HepG2 (cell line): ENCODE measurements around the gene TPPP2. TPM values are rescaled to one million over a fixed set of nuclear protein-coding genes. Genes with fewer than 3 reads are reported as not detected.

Experiments used
- ASH2L ChIP-seq: fragments of 300-600, 200-600 bp; sonication (generic); IDR thresholded peaks from 2 replicates; pipeline ENCODE4 v1.7.0; 2017; ENCODE audit warnings: low read depth, mild to moderate bottlenecking, moderate library complexity, mixed read lengths, low read length; ENCODE audit not compliant: insufficient read length
- ELF4 ChIP-seq: sonication (generic); formaldehyde crosslinking; IDR thresholded peaks from 2 replicates; pipeline ENCODE4 v1.5.0; 2020; ENCODE audit warnings: missing genetic modification reagents, mild to moderate bottlenecking, moderate library complexity, borderline replicate concordance
- EP300 ChIP-seq, 3 experiments: sonication (generic) in 1 of 3; formaldehyde crosslinking in 1 of 3; IDR thresholded peaks; 2 replicates each; pipeline versions ENCODE4 v1.5.1 to v1.6.1; 2011 to 2020; ENCODE audit warnings: low read depth in 2 of 3, low read length in 2 of 3, borderline replicate concordance in 1 of 3, improper control_type of control experiment in 1 of 3, mild to moderate bottlenecking in 1 of 3, missing genetic modification reagents in 1 of 3, moderate library complexity in 1 of 3
- ERF ChIP-seq: IDR thresholded peaks from 2 replicates; pipeline ENCODE4 v1.6.1; 2018; ENCODE audit warnings: missing biosample characterization, missing genetic modification reagents
- FOSL2 ChIP-seq: sonication (generic); formaldehyde crosslinking; IDR thresholded peaks from 2 replicates; pipeline ENCODE4 v1.4.0; 2020; ENCODE audit warnings: missing genetic modification reagents
- HOXD1 ChIP-seq: sonication (generic); formaldehyde crosslinking; IDR thresholded peaks from 2 replicates; pipeline ENCODE4 v1.5.0; 2020; ENCODE audit warnings: missing genetic modification reagents
- KAT2B ChIP-seq: fragments of 150-350 bp; IDR thresholded peaks from 2 replicates; pipeline ENCODE4 v1.6.1; 2014; ENCODE audit warnings: low read depth, low read length, borderline replicate concordance
- KAT8 ChIP-seq: IDR thresholded peaks from 2 replicates; pipeline ENCODE4 v1.6.1; 2016; ENCODE audit warnings: missing genetic modification reagents, missing compliant biosample characterization
- MAZ ChIP-seq, 2 experiments: sonication (generic) in 1 of 2; formaldehyde crosslinking in 1 of 2; IDR thresholded peaks; 2 replicates each; pipeline versions ENCODE4 v1.5.0 to v1.6.1; 2012 to 2020; ENCODE audit warnings: low read depth in 2 of 2, mild to moderate bottlenecking in 2 of 2, borderline replicate concordance in 1 of 2, improper control_type of control experiment in 1 of 2, low read length in 1 of 2, missing genetic modification reagents in 1 of 2, moderate library complexity in 1 of 2
- MED1 ChIP-seq: sonication (generic); formaldehyde crosslinking; IDR thresholded peaks from 2 replicates; pipeline ENCODE4 v1.4.0; 2020; ENCODE audit warnings: missing genetic modification reagents
- MIER3 ChIP-seq: IDR thresholded peaks from 2 replicates; pipeline ENCODE4 v1.6.1; 2016; ENCODE audit warnings: missing compliant biosample characterization, borderline replicate concordance
- NCOA2 ChIP-seq: sonication (generic); formaldehyde crosslinking; IDR thresholded peaks from 2 replicates; pipeline ENCODE4 v1.8.0; 2022; ENCODE audit warnings: inconsistent platforms
- NFKBIZ ChIP-seq: IDR thresholded peaks from 2 replicates; pipeline ENCODE4 v1.6.1; 2018; ENCODE audit warnings: missing genetic modification reagents, missing compliant biosample characterization
- RBM39 ChIP-seq: fragments of 200-400 bp; formaldehyde crosslinking; IDR thresholded peaks from one replicate; pipeline ENCODE4 v1.6.1; 2018; ENCODE audit warnings: antibody characterized with exemption, mild to moderate bottlenecking, low read depth, low read length; ENCODE audit not compliant: poor library complexity, severe bottlenecking
- THAP11 ChIP-seq: IDR thresholded peaks from 2 replicates; pipeline ENCODE4 v1.6.1; 2016; ENCODE audit warnings: missing biosample characterization, missing genetic modification reagents
- ZFAT ChIP-seq: sonication (generic); formaldehyde crosslinking; conservative IDR thresholded peaks from 2 replicates; pipeline ENCODE4 v1.8.1; 2023; ENCODE audit warnings: missing genetic modification reagents, inconsistent platforms
- ZKSCAN8 ChIP-seq: IDR thresholded peaks from 2 replicates; pipeline ENCODE4 v1.6.1; 2016; ENCODE audit warnings: borderline replicate concordance, missing genetic modification reagents, missing compliant biosample characterization
- ZNF12 ChIP-seq: sonication (generic); formaldehyde crosslinking; IDR thresholded peaks from 2 replicates; pipeline ENCODE4 v1.5.0; 2020; ENCODE audit warnings: missing genetic modification reagents
- ZNF546 ChIP-seq: sonication (generic); formaldehyde crosslinking; conservative IDR thresholded peaks from 2 replicates; pipeline ENCODE4 v1.8.1; 2023; ENCODE audit warnings: mild to moderate bottlenecking, missing genetic modification reagents
- ZNF577 ChIP-seq: sonication (generic); formaldehyde crosslinking; IDR thresholded peaks from 2 replicates; pipeline ENCODE4 v1.4.0; 2020; ENCODE audit warnings: mild to moderate bottlenecking, low read depth, missing genetic modification reagents, borderline replicate concordance
- polyA plus RNA-seq, 8 experiments: library from polyadenylated mRNA; depleted of rRNA in 3 of 8; stranded (reverse) in 7 of 8; unstranded in 1 of 8; fragments of >200 nt; fragmentation: Illumina TruSeq in 4 of 8; extraction: Trizol in 4 of 8; gene quantifications; 2 replicates each; pipeline versions ENCODE4 v1.2.1 to v1.2.3, GENCODE V29; 2011 to 2016; ENCODE audit warnings: low read depth in 4 of 8, missing spikeins in 1 of 8, mixed read lengths in 1 of 8; ENCODE audit not compliant: insufficient read depth in 1 of 8
- total RNA-seq, 5 experiments: library from RNA; depleted of rRNA; stranded (reverse); fragments of >200 nt; fragmentation: Illumina TruSeq; extraction: Trizol; gene quantifications; 2 replicates each; pipeline ENCODE4 v1.2.3, GENCODE V29; 2016; ENCODE audit warnings: low read depth in 1 of 5
- TF ChIP-seq, protein P1 (sequence below): sonication (generic); formaldehyde crosslinking; IDR thresholded peaks from 2 replicates; pipeline ENCODE4 v1.4.0; 2020; ENCODE audit warnings: missing genetic modification reagents
- TF ChIP-seq, protein P2 (sequence below): sonication (generic); formaldehyde crosslinking; IDR thresholded peaks from 2 replicates; pipeline ENCODE4 v1.5.0; 2020; ENCODE audit warnings: missing genetic modification reagents
- TF ChIP-seq, protein P3 (sequence below): sonication (generic); formaldehyde crosslinking; IDR thresholded peaks from 2 replicates; pipeline ENCODE4 v1.8.0; 2022; ENCODE audit warnings: mild to moderate bottlenecking, missing genetic modification reagents

TPPP2 gene
- total and polyA plus RNA-seq, 2 of the 13 experiments (the other 11 are each of a cell fraction or from before 2014, with no cell fraction given), result 0.58 to 4.2 TPM

DNA sequence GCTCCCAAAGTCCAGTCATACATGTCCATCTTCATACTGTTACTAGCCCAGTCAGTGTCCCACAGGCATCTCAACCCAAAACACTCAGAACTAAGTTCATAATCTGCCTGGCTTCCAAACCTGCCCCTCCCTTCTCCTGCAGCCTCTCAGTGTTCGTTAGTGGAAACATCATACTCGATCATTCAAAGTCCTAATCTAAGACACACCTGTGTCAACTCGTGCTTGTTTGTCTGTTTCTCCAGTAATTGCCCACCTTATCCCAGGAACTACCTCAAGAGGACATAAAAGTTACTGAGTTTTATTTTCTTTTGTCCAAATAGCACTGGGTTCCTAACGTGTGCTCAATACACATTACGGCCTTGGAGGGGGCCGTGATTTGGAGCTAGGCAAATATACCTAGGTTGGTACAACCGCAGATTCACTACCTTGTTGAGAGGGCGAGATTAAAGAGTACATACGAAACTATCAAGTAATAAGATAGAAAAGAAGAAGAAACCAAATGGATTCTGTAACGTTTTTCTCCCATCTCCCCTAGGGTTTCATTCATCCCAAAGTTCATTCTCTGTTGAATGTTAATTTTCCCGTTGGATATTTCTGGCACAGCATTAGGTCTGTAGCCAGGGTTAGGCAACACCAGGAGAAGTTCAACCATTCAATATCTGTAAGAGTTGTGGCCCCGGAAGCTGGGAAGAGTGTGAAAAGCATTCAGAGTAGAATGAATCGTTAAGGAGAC, 30.8 kb downstream of the TPPP2 start (continued):
- TF ChIP-seq MAZ (IDR thresholded peaks at IDR 0.05; ENCODE audit: borderline replicate concordance, low read depth, low read length) (no peak), MAZ (CRISPR knock-in tag; IDR thresholded peaks at IDR 0.05; ENCODE audit: low read depth) (0 out of 2 replicates have a peak, but pooled peaks have one; percentile 25), ZNF546 (0 out of 2 replicates have a peak, but pooled peaks have one; percentile 32), ZNF577 (no peak), KAT8 (CRISPR knock-in tag) (peak; percentile 48), KAT2B (no peak), RBM39 (no peak), MED1 (0 out of 2 replicates have a peak, but pooled peaks have one; percentile 26), HOXD1 (no peak), EP300 (IDR thresholded peaks at IDR 0.05; ENCODE audit: low read depth in 2 of 2, low read length in 2 of 2) (0 out of 4 replicates have a peak, but pooled peaks of 1 of the 2 experiments have one; percentile 19), EP300 (CRISPR knock-in tag; IDR thresholded peaks at IDR 0.05; ENCODE audit: borderline replicate concordance) (no peak), ELF4 (no peak), ZNF12 (CRISPR knock-in tag) (no peak), FOSL2 (CRISPR knock-in tag) (no peak), ERF (peak; percentile 46; the same call in 1 of the 2 replicates), ZKSCAN8 (CRISPR knock-in tag) (0 out of 2 replicates have a peak, but pooled peaks have one; percentile 49), MIER3 (CRISPR knock-in tag) (peak; percentile 16; the same call in 1 of the 2 replicates), NCOA2 (peak; percentile 12; the same call in 1 of the 2 replicates), NFKBIZ (CRISPR knock-in tag) (no peak), THAP11 (peak; percentile 51), ASH2L (peak; percentile 49), ZFAT (CRISPR knock-in tag) (peak; percentile 99)
- TF ChIP-seq, protein P1, sequence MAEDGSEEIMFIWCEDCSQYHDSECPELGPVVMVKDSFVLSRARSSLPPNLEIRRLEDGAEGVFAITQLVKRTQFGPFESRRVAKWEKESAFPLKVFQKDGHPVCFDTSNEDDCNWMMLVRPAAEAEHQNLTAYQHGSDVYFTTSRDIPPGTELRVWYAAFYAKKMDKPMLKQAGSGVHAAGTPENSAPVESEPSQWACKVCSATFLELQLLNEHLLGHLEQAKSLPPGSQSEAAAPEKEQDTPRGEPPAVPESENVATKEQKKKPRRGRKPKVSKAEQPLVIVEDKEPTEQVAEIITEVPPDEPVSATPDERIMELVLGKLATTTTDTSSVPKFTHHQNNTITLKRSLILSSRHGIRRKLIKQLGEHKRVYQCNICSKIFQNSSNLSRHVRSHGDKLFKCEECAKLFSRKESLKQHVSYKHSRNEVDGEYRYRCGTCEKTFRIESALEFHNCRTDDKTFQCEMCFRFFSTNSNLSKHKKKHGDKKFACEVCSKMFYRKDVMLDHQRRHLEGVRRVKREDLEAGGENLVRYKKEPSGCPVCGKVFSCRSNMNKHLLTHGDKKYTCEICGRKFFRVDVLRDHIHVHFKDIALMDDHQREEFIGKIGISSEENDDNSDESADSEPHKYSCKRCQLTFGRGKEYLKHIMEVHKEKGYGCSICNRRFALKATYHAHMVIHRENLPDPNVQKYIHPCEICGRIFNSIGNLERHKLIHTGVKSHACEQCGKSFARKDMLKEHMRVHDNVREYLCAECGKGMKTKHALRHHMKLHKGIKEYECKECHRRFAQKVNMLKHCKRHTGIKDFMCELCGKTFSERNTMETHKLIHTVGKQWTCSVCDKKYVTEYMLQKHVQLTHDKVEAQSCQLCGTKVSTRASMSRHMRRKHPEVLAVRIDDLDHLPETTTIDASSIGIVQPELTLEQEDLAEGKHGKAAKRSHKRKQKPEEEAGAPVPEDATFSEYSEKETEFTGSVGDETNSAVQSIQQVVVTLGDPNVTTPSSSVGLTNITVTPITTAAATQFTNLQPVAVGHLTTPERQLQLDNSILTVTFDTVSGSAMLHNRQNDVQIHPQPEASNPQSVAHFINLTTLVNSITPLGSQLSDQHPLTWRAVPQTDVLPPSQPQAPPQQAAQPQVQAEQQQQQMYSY, result no peak
- TF ChIP-seq, protein P2, sequence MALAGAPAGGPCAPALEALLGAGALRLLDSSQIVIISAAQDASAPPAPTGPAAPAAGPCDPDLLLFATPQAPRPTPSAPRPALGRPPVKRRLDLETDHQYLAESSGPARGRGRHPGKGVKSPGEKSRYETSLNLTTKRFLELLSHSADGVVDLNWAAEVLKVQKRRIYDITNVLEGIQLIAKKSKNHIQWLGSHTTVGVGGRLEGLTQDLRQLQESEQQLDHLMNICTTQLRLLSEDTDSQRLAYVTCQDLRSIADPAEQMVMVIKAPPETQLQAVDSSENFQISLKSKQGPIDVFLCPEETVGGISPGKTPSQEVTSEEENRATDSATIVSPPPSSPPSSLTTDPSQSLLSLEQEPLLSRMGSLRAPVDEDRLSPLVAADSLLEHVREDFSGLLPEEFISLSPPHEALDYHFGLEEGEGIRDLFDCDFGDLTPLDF (CRISPR knock-in tag), result no peak
- TF ChIP-seq, protein P3, sequence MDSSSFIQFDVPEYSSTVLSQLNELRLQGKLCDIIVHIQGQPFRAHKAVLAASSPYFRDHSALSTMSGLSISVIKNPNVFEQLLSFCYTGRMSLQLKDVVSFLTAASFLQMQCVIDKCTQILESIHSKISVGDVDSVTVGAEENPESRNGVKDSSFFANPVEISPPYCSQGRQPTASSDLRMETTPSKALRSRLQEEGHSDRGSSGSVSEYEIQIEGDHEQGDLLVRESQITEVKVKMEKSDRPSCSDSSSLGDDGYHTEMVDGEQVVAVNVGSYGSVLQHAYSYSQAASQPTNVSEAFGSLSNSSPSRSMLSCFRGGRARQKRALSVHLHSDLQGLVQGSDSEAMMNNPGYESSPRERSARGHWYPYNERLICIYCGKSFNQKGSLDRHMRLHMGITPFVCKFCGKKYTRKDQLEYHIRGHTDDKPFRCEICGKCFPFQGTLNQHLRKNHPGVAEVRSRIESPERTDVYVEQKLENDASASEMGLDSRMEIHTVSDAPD, result peak; percentile 71; the same call in 1 of the 2 replicates
